NB4 (cell line): ENCODE data around the gene ADAMTS8.
A peak's percentile ranks its signal among the peaks of the same experiment; 100 is the strongest.

ENCODE experiments used
- DNase-seq: peaks from one replicate; pipeline ENCODE4 v3.0.0; 2010; ENCODE audit warnings: low read depth
- H3K4me3 ChIP-seq: one replicate; pipeline ENCODE4 v1.5.1; 2011; ENCODE audit warnings: mild to moderate bottlenecking, low read depth, low read length, moderate library complexity
- CTCF ChIP-seq: IDR thresholded peaks from one replicate; pipeline ENCODE4 v1.5.1; 2012; ENCODE audit warnings: low read depth, low read length
- MAX ChIP-seq: IDR thresholded peaks from 2 replicates; pipeline ENCODE4 v1.6.1; 2011; ENCODE audit warnings: low read depth, low read length
- MYC ChIP-seq: IDR thresholded peaks from 2 replicates; pipeline ENCODE4 v1.6.1; 2011; ENCODE audit warnings: low read depth, low read length
- POLR2A ChIP-seq: IDR thresholded peaks from 2 replicates; pipeline ENCODE4 v1.6.1; 2011; ENCODE audit warnings: mild to moderate bottlenecking; ENCODE audit not compliant: insufficient read length; ENCODE audit errors: extremely low read depth

The ADAMTS8 gene

DNA sequence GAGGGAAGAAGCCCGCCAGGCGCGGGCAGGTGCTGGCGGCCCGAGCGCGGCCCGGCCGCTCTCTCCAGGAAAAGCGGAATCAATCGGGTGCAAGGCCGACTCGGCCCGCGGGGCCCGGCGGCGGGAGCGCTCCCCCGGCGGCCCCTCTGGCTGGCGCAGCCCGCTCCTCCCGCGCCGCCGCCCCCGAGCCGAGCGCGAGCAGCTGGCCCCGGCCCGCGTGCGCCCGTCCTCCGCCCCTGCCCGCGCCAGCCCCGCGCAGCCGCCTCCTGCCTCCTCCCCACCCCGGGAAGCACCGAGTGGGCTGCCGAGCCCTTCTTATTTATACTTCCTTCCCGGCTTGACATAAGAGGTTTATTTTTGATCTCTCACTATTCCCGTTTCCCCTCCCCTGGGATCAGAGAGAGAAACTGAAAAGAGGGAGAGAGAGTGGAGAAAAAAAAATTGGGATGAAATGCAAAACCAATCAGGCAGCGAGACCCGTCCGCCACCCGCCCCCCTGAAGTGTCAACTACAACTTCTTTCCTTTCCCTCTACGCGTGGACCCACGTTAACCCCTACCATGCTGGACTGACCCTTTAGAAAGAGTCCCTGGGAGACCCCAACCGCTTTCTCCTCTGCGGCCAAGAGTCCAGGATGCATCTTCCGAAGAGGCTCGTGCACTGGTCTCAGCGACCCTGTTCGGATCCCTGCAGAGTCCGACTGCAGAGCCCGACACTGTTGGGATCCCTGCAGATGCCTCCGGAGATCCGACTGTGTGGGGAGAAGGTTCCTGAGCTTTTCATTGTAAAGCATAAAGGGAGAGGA is at the start of gene ADAMTS8:
Gene ADAMTS8 (minus strand): TSS at position 294 of the 804 bp plus-strand sequence. CDS start 323 bp downstream, outside the sequence.
- TF ChIP-seq POLR2A (no peak), CTCF (no peak), MYC (no peak), MAX (no peak)
- H3K4me3 ChIP-seq = no peak within 1 kb of the TSS
- DNase-seq = peak; percentile 40

DNA sequence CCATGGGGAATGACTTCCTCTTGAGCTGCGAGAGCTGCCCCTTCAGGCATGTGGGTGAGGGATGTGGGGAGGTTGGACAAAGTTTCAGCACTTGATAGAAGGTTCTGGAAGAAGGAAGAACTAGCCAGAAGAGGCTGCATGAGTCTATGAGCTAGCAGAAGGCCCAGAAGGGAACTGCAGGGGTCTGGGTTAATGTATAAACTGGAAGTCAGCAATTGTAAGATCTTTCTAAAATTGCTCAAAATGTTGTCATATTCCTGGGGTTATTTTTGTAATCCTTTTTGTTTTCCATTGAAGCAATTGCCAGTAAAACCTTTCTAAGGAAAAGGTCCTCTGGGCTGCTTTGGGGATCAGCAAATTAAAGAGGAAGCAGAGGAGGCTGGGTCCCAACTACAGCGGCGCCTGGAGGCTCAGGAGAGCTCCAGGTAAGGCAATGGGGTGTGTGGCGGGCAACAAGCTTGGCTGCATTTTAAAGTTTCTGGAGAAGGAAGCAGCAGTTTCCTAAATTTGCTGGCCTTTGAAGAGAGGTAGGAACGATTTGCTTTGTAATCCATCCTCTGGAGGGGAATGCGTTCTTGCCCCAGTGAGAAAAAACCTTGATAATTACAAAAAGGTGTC is 49.3 kb upstream of the ADAMTS8 start:
- no peak overlapping the region for H3K4me3 ChIP-seq
- TF ChIP-seq MAX = no peak
- TF ChIP-seq POLR2A = no peak
- no peak for TF ChIP-seq CTCF
- TF ChIP-seq MYC = no peak
- DNase-seq = no peak

DNA sequence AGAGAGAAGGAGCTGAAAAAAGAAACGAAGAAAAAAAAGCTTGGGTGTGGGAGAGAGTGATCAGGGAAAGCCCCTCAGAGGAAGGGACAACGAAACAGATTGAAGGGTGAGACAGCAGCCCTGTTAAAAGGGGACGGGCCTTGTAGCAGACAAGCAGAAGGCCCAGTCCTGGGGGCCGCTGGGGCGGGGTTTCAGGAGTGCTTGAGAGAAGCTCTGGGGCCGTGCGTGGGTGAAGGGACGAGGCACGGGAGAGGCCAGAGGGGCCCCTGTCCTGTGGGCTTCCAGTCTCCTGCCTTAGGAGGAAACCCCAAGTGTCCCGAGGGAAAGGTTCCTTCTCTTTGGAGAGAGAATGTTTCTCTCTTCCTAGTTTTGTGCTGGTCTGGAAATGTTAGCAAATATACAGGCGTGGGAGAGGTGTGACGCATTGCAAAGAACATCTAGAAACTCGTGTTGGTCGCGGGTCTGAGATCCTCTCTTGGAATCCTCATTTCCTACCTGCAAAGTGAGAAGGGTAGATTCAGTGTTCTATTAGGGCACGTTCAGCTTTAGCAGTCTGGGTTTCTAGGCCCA is 48.6 kb upstream of the ADAMTS8 start:
- TF ChIP-seq CTCF = no peak
- no peak for DNase-seq
- no peak overlapping the region for H3K4me3 ChIP-seq

- H3K4me3 ChIP-seq = no peak overlapping the region
- TF ChIP-seq CTCF = no peak
- no peak for TF ChIP-seq POLR2A
- no peak for TF ChIP-seq MAX
- no peak for TF ChIP-seq MYC
- no peak for DNase-seq
Measured at GRCh38 chr11:130476200-130476921, 48.0 kb upstream of the ADAMTS8 start.

DNA sequence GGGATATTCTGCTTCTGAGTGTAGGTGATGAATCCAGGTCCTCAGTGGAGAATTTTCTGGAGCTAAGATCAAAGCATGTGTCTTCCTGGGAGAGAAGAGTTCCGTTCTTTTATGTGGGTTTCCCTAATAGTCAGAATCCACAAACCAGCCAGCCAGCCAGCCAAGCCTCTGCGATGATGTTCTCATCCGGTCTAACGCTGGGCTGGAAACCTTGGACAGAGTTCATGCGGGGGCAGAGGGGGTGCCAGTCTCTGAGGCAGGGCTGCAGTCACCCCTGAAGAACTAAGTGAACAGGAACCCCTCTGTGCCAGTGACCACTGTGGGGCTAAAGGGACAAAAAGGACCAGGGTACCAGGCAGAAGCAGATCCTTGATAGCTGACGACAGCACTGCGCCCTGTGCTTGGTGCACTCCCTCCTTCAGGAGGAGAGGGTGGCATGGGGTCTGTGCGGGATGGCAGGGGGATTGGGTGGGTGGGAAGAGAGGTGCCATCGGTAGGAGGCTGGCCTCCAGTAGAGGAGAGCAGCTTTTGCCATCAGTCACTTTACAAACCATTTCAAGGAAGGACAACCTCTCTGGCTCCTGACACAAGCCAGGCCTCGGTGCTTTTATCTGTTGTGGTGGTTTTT is 47.1 kb upstream of the ADAMTS8 start:
- no peak for TF ChIP-seq MYC
- no peak for TF ChIP-seq POLR2A
- TF ChIP-seq MAX = no peak
- TF ChIP-seq CTCF = no peak
- no peak for DNase-seq
- no peak overlapping the region for H3K4me3 ChIP-seq
